OCI-LY1 (cell line): ENCODE data around the gene CDK16.

ENCODE experiments used
- H2AFZ ChIP-seq: fragments of 200-600 bp; sonication (generic), shearing (Covaris generic); 2 replicates; pipeline ENCODE4 v1.6.0; 2014; ENCODE audit warnings: antibody characterized with exemption, mild to moderate bottlenecking, low read length
- H3F3A ChIP-seq: fragments of 200-600 bp; sonication (generic), shearing (Covaris generic); 2 replicates; pipeline ENCODE4 v1.6.0; 2014; ENCODE audit warnings: mild to moderate bottlenecking, antibody characterized with exemption, low read length, moderate library complexity; ENCODE audit not compliant: insufficient read depth
- H3K27ac ChIP-seq: fragments of 200-600 bp; sonication (generic); 2 replicates; pipeline ENCODE4 v1.5.1; 2014; ENCODE audit warnings: low read length, mixed run types, mild to moderate bottlenecking, low read depth; ENCODE audit not compliant: poor library complexity, severe bottlenecking
- H3K27me3 ChIP-seq: fragments of 200-600 bp; sonication (generic); 2 replicates; pipeline ENCODE4 v1.6.0; 2014; ENCODE audit warnings: antibody characterized with exemption, mild to moderate bottlenecking, low read length, moderate library complexity; ENCODE audit not compliant: insufficient read depth
- H3K36me3 ChIP-seq: fragments of 200-600 bp; sonication (generic); 2 replicates; pipeline ENCODE4 v1.6.1; 2014; ENCODE audit warnings: mild to moderate bottlenecking, antibody characterized with exemption, low read length, moderate library complexity, mixed read lengths; ENCODE audit not compliant: insufficient read depth
- H3K4me1 ChIP-seq: fragments of 200-600 bp; sonication (generic); 2 replicates; pipeline ENCODE4 v1.5.1; 2014; ENCODE audit warnings: mild to moderate bottlenecking, low read length, moderate library complexity; ENCODE audit not compliant: insufficient read depth, severe bottlenecking
- H3K4me2 ChIP-seq: fragments of 200-600 bp; sonication (generic), shearing (Covaris generic); 2 replicates; pipeline ENCODE4 v1.6.1; 2014; ENCODE audit warnings: low read length
- H3K4me3 ChIP-seq: fragments of 200-600 bp; sonication (generic); 2 replicates; pipeline ENCODE4 v1.5.1; 2014; ENCODE audit warnings: low read length, low read depth, mild to moderate bottlenecking, mixed read lengths; ENCODE audit not compliant: poor library complexity, severe bottlenecking
- H3K79me2 ChIP-seq: fragments of 200-600 bp; shearing (Covaris generic); 2 replicates; pipeline ENCODE4 v1.6.1; 2016; ENCODE audit warnings: mixed run types, low read length, mixed read lengths; ENCODE audit not compliant: insufficient read depth
- H3K9ac ChIP-seq: fragments of 200-600 bp; sonication (generic), shearing (Covaris generic); 2 replicates; pipeline ENCODE4 v1.6.1; 2014; ENCODE audit warnings: mild to moderate bottlenecking, low read length, mixed read lengths
- H3K9me2 ChIP-seq: fragments of 200-600 bp; sonication (generic), shearing (Covaris generic); 2 replicates; pipeline ENCODE4 v1.6.1; 2014; ENCODE audit warnings: low read depth, mild to moderate bottlenecking, low read length, mixed read lengths
- H3K9me3 ChIP-seq: fragments of 200-600 bp; shearing (Covaris generic); 2 replicates; pipeline ENCODE4 v1.6.1; 2014; ENCODE audit warnings: low read length, mixed read lengths
- H4K20me1 ChIP-seq: fragments of 200-600 bp; sonication (generic), shearing (Covaris generic); 2 replicates; pipeline ENCODE4 v1.6.0; 2016; ENCODE audit warnings: mild to moderate bottlenecking, low read length; ENCODE audit not compliant: insufficient read depth
- EZH2 ChIP-seq: fragments of 200-600 bp; sonication (generic), shearing (Covaris generic); IDR thresholded peaks from 2 replicates; pipeline ENCODE4 v1.8.0; 2017; ENCODE audit warnings: borderline replicate concordance, mixed run types, mild to moderate bottlenecking, antibody characterized with exemption, low read length, moderate library complexity, mixed read lengths
- TF ChIP-seq, protein P1 (sequence below): fragments of 200-600 bp; sonication (generic), shearing (Covaris generic); IDR thresholded peaks from 2 replicates; pipeline ENCODE4 v1.5.1; 2017; ENCODE audit warnings: mild to moderate bottlenecking, antibody characterized with exemption, low read length, moderate library complexity, mixed read lengths

CDK16 gene

DNA sequence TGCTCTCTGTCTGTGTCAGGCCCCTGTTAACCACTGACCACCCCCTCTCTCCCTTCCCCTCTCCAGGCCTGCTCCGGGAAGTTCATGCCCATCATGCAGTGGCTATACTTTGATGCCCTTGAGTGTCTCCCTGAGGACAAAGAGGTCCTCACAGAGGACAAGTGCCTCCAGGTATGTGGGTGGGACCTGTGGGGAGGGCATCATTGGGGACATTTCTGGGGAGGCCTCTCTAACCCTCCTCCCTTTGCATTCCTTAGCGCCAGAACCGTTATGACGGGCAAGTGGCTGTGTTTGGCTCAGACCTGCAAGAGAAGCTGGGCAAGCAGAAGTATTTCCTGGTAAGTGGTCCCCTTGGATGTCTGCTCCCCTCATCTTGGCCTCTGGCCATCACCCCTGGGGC lies 15.6 kb upstream of the CDK16 start:
- Histone ChIP-seq H4K20me1 (no peaks in the 10 kb centered on the region), H2AFZ (no peak overlapping the region), H3K79me2 (no peaks in the 10 kb centered on the region), H3K27ac (no peak overlapping the region), H3K9me2 (no peaks in the 10 kb centered on the region), H3K27me3 (no peaks in the 10 kb centered on the region), H3K4me2 (no peak overlapping the region), H3F3A (no peaks in the 10 kb centered on the region), H3K4me3 (no peak overlapping the region), H3K9me3 (no peaks in the 10 kb centered on the region), H3K9ac (no peak overlapping the region), H3K36me3 (peaks cover 98% of the 10 kb centered on the region), H3K4me1 (no peaks in the 10 kb centered on the region)
- TF ChIP-seq, protein P1, sequence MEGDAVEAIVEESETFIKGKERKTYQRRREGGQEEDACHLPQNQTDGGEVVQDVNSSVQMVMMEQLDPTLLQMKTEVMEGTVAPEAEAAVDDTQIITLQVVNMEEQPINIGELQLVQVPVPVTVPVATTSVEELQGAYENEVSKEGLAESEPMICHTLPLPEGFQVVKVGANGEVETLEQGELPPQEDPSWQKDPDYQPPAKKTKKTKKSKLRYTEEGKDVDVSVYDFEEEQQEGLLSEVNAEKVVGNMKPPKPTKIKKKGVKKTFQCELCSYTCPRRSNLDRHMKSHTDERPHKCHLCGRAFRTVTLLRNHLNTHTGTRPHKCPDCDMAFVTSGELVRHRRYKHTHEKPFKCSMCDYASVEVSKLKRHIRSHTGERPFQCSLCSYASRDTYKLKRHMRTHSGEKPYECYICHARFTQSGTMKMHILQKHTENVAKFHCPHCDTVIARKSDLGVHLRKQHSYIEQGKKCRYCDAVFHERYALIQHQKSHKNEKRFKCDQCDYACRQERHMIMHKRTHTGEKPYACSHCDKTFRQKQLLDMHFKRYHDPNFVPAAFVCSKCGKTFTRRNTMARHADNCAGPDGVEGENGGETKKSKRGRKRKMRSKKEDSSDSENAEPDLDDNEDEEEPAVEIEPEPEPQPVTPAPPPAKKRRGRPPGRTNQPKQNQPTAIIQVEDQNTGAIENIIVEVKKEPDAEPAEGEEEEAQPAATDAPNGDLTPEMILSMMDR: no peak
- no peak for TF ChIP-seq EZH2

DNA sequence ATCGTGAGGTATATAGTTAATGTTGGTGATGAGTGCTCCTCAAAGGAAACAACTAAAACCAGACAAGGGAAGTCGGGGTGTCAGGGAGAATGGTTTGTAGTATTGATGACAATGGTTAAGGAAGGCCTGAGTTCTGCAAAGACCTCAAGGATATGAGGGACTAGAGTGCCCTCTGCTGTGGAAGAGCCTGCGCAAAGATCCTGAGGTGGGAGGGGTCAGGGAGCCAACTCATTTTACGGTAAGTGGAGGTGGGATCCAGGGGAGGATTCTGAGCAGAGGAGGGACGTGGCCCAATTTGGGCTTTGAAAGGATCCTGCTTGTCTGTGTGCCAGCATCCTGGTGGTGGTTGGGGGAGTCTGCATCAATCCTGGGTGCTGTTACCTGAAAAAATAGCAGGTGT lies 13.5 kb upstream of the CDK16 start:
- H2AFZ ChIP-seq: no peak overlapping the region
- no peaks in the 10 kb centered on the region for H3K79me2 ChIP-seq
- H3K27ac ChIP-seq: no peak overlapping the region
- H3K9me3 ChIP-seq: no peaks in the 10 kb centered on the region
- H4K20me1 ChIP-seq: no peaks in the 10 kb centered on the region
- no peak overlapping the region for H3K4me3 ChIP-seq
- no peak overlapping the region for H3K9ac ChIP-seq
- H3K36me3 ChIP-seq: peaks cover 98% of the 10 kb centered on the region
- H3K27me3 ChIP-seq: no peaks in the 10 kb centered on the region
- no peak overlapping the region for H3K4me2 ChIP-seq
- H3K4me1 ChIP-seq: no peaks in the 10 kb centered on the region
- no peaks in the 10 kb centered on the region for H3F3A ChIP-seq
- no peak for TF ChIP-seq EZH2
- TF ChIP-seq, protein P1: no peak
- H3K9me2 ChIP-seq: no peaks in the 10 kb centered on the region

DNA sequence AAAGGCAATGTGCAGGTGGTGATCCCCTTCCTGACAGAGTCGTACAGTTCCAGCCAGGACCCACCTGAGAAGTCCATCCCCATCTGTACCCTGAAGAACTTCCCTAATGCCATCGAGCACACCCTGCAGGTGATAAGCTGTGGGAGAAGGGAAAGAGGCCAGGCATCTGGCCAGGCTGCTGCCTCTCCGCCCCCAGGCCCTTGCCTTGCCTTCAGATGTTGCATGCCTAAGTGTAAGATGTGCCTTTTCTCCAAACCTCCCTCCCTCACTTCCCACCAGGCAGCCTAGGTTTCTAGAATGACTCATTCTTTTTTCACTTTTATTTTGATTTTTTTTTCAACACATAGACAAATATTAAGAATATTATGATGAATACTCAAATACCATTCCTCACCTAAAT lies 12.2 kb upstream of the CDK16 start:
- no peak for TF ChIP-seq EZH2
- TF ChIP-seq, protein P1: no peak
- H3K4me3 ChIP-seq: no peak overlapping the region
- H3K27ac ChIP-seq: no peak overlapping the region
- no peaks in the 10 kb centered on the region for H3K4me1 ChIP-seq
- H3K4me2 ChIP-seq: no peak overlapping the region
- no peak overlapping the region for H3K9ac ChIP-seq
- no peaks in the 10 kb centered on the region for H3K9me2 ChIP-seq
- H3K36me3 ChIP-seq: peaks cover 98% of the 10 kb centered on the region
- H4K20me1 ChIP-seq: no peaks in the 10 kb centered on the region
- no peaks in the 10 kb centered on the region for H3K79me2 ChIP-seq
- no peaks in the 10 kb centered on the region for H3K9me3 ChIP-seq
- H3K27me3 ChIP-seq: no peaks in the 10 kb centered on the region
- H3F3A ChIP-seq: no peaks in the 10 kb centered on the region
- H2AFZ ChIP-seq: no peak overlapping the region
